K562 (cell line): Measurements from ENCODE around the gene ARL6IP1. TPM values are rescaled to one million over a fixed set of nuclear protein-coding genes. Genes with fewer than 3 reads are reported as not detected.

ENCODE experiments used
- ATAC-seq: fragments of 200-7000 bp; cut with Tn5 transposase; 3 replicates; pipeline ENCODE4 v1.9.1; 2020; ENCODE audit warnings: moderate library complexity
- BruUV-seq: library from RNA; stranded (reverse); fragments of 400-500 nt; replicated peaks from 2 replicates; lab custom pipeline; 2021; lab: Mats Ljungman, UMichigan
- CTCF ChIA-PET: fragments of 300-600 bp; formaldehyde crosslinking; extraction: SDS; loops from one replicate; lab custom pipeline; 2021; ENCODE audit warnings: low intra/inter-chr PET ratio; lab: Yijun Ruan, JAX
- POLR2A ChIA-PET: fragments of 300-600, 350-650 bp; sonication (Branson Sonifier 250); formaldehyde crosslinking; extraction: SDS; loops from one replicate; lab custom pipeline; 2021; ENCODE audit warnings: antibody characterized with exemption, inconsistent platforms; lab: Yijun Ruan, JAX
- DNase-seq, 4 experiments: peaks; one replicate each; pipeline versions ENCODE4 v3.0.0 to v3.0.0-alpha.2; 2011 to 2018; ENCODE audit warnings: low spot score in 3 of 4, mixed read lengths in 3 of 4; ENCODE audit errors: extremely low read depth in 1 of 4
- FAIRE-seq: peaks from 2 replicates; lab custom pipeline; 2011; peaks lifted over from hg19 to GRCh38; lab: Jason Lieb, UNC
- H2AFZ ChIP-seq: 2 replicates; pipeline ENCODE4 v1.6.0; 2011; ENCODE audit warnings: low read depth, low read length, control low read depth, inconsistent platforms
- H3K27ac ChIP-seq: fragments of 200-600 bp; 3 replicates; pipeline ENCODE4 v1.8.0; 2011; ENCODE audit warnings: low read depth, mild to moderate bottlenecking, control low read depth, inconsistent platforms, low read length, moderate library complexity, mixed read lengths; ENCODE audit errors: extremely low read depth
- H3K27me3 ChIP-seq, 2 experiments: fragments of 300-600 bp in 1 of 2; 2 replicates in 1 of 2; 3 replicates in 1 of 2; pipeline versions ENCODE4 v1.6.0 to v1.8.0; 2011; ENCODE audit warnings: inconsistent platforms in 2 of 2, low read length in 2 of 2, mild to moderate bottlenecking in 1 of 2, mixed read lengths in 1 of 2, moderate library complexity in 1 of 2; ENCODE audit not compliant: control insufficient read depth in 2 of 2, insufficient read depth in 2 of 2
- H3K36me3 ChIP-seq: fragments of 300-600 bp; 3 replicates; pipeline ENCODE4 v1.8.0; 2011; ENCODE audit warnings: mild to moderate bottlenecking, low read length, inconsistent platforms; ENCODE audit not compliant: control insufficient read depth, insufficient read depth
- H3K4me1 ChIP-seq, 2 experiments: fragments of 200-600 bp in 1 of 2; replicated peaks in 1 of 2; 2 replicates in 1 of 2; 3 replicates in 1 of 2; pipeline versions ENCODE4 v1.5.1 to v1.8.0; 2011; ENCODE audit warnings: inconsistent platforms in 2 of 2, low read length in 2 of 2, mild to moderate bottlenecking in 1 of 2, mixed read lengths in 1 of 2, moderate library complexity in 1 of 2; ENCODE audit not compliant: control insufficient read depth in 2 of 2, insufficient read depth in 2 of 2
- H3K4me2 ChIP-seq: 2 replicates; pipeline ENCODE4 v1.6.1; 2011; ENCODE audit warnings: low read length, control low read depth, inconsistent platforms, mixed read lengths; ENCODE audit not compliant: insufficient read depth
- H3K4me3 ChIP-seq: fragments of 200-600 bp; sonication (generic), shearing (Covaris generic); 2 replicates; pipeline ENCODE4 v1.5.1; 2016; ENCODE audit warnings: control low read depth, inconsistent platforms
- H3K79me2 ChIP-seq: fragments of 200-600 bp; 3 replicates; pipeline ENCODE4 v1.8.0; 2011; ENCODE audit warnings: low read length, inconsistent platforms; ENCODE audit not compliant: control insufficient read depth, insufficient read depth
- H3K9ac ChIP-seq, 2 experiments: 2 replicates each; pipeline versions ENCODE4 v1.6.0 to v1.6.1; 2011; ENCODE audit warnings: low read depth in 2 of 2, low read length in 2 of 2, control low read depth in 1 of 2, inconsistent platforms in 1 of 2, mild to moderate bottlenecking in 1 of 2, mixed read lengths in 1 of 2; ENCODE audit not compliant: insufficient read depth in 1 of 2
- H3K9me1 ChIP-seq: one replicate; pipeline ENCODE4 v1.6.0; 2011; ENCODE audit warnings: inconsistent platforms, mild to moderate bottlenecking, low read length, moderate library complexity; ENCODE audit not compliant: control insufficient read depth, insufficient read depth
- H3K9me3 ChIP-seq: replicated peaks from 2 replicates; pipeline ENCODE4 v1.5.1; 2011; ENCODE audit warnings: low read depth, low read length, inconsistent platforms; ENCODE audit not compliant: control insufficient read depth, insufficient read depth
- H4K20me1 ChIP-seq: replicated peaks from 2 replicates; pipeline ENCODE4 v1.6.1; 2011; ENCODE audit warnings: low read length, inconsistent platforms, mixed read lengths; ENCODE audit not compliant: control insufficient read depth, insufficient read depth
- CBX2 ChIP-seq: fragments of 200-600 bp; sonication (generic); IDR thresholded peaks from one replicate; pipeline ENCODE4 v1.6.1; 2012; ENCODE audit warnings: mild to moderate bottlenecking, low read length, inconsistent platforms; ENCODE audit not compliant: insufficient read depth, poor library complexity, severe bottlenecking
- CC2D1A ChIP-seq: fragments of 450-650 bp; IDR thresholded peaks from 2 replicates; pipeline ENCODE4 v1.6.1; 2017; ENCODE audit warnings: mild to moderate bottlenecking
- EZH2 ChIP-seq: IDR thresholded peaks from 2 replicates; pipeline ENCODE4 v1.6.1; 2012; ENCODE audit warnings: low read depth, mild to moderate bottlenecking, inconsistent platforms, low read length, borderline replicate concordance
- FOXK2 ChIP-seq, 2 experiments: fragments of 450-650 bp; IDR thresholded peaks in 1 of 2; conservative IDR thresholded peaks in 1 of 2; 2 replicates each; pipeline ENCODE4 v1.6.1; 2016; ENCODE audit warnings: low read depth in 2 of 2, mild to moderate bottlenecking in 1 of 2
- PHB ChIP-seq: fragments of 250-450 bp; sonication (Bioruptor Pico); IDR thresholded peaks from 2 replicates; pipeline ENCODE4 v1.5.0; 2021
- POLR2AphosphoS5 ChIP-seq: IDR thresholded peaks from 2 replicates; pipeline ENCODE4 v1.6.1; 2011; ENCODE audit warnings: mild to moderate bottlenecking, low read depth, low read length, moderate library complexity; ENCODE audit not compliant: control insufficient read depth, insufficient read depth
- PRMT5 ChIP-seq: sonication (generic); formaldehyde crosslinking; IDR thresholded peaks from 2 replicates; pipeline ENCODE4 v1.5.0; 2020; ENCODE audit warnings: missing genetic modification reagents
- PYGO2 ChIP-seq: fragments of 450-650 bp; IDR thresholded peaks from 2 replicates; pipeline ENCODE4 v1.6.1; 2016; ENCODE audit warnings: mild to moderate bottlenecking, missing genetic modification characterization, moderate library complexity, missing compliant biosample characterization
- RBM15 ChIP-seq: fragments of 200-400 bp; formaldehyde crosslinking; IDR thresholded peaks from 2 replicates; pipeline ENCODE4 v1.6.1; 2018; ENCODE audit warnings: mild to moderate bottlenecking, low read length, moderate library complexity; ENCODE audit not compliant: insufficient read depth
- RBM22 ChIP-seq: fragments of 200-400 bp; formaldehyde crosslinking; IDR thresholded peaks from 2 replicates; pipeline ENCODE4 v1.6.1; 2018; ENCODE audit warnings: low read length, low read depth; ENCODE audit not compliant: poor library complexity, severe bottlenecking
- SMAD2 ChIP-seq: fragments of 150-350 bp; IDR thresholded peaks from 2 replicates; pipeline ENCODE4 v1.6.1; 2014; ENCODE audit warnings: low read depth, mild to moderate bottlenecking, low read length
- SNRNP70 ChIP-seq: fragments of 200-400 bp; formaldehyde crosslinking; optimal IDR thresholded peaks from 2 replicates; pipeline ENCODE3; 2017; ENCODE audit warnings: low read depth, low read length
- SUPT5H ChIP-seq: fragments of 450-650 bp; IDR thresholded peaks from 2 replicates; pipeline ENCODE4 v1.6.1; 2016
- TCFL5 ChIP-seq: fragments of 250-450 bp; sonication (Bioruptor Pico); conservative IDR thresholded peaks from 2 replicates; pipeline ENCODE4 v1.6.1; 2021; ENCODE audit warnings: mild to moderate bottlenecking, moderate library complexity, matching md5 sums
- U2AF1 ChIP-seq: fragments of 200-400 bp; formaldehyde crosslinking; optimal IDR thresholded peaks from 2 replicates; pipeline ENCODE3; 2017; ENCODE audit warnings: mild to moderate bottlenecking, low read depth, low read length, moderate library complexity
- ZFP36 ChIP-seq: fragments of 150-350 bp; IDR thresholded peaks from 2 replicates; pipeline ENCODE4 v1.6.1; 2018; ENCODE audit warnings: low read length, low read depth; ENCODE audit not compliant: partially characterized antibody
- WGBS: fragments of 100-300 bp; shearing (Covaris generic); methylation state at CpG from one replicate; pipeline ENCODE4 v1.1.6; 2016; ENCODE audit warnings: low coverage, mixed read lengths; ENCODE audit not compliant: insufficient coverage; ENCODE audit errors: missing lambda C conversion rate; 5-methylcytosine and 5-hydroxymethylcytosine counted together
- in situ Hi-C: fragments of 300-500 bp; cut with MboI; formaldehyde crosslinking; loops from 4 replicates; pipeline ENCODE4 v1.15.0; 2018; ENCODE audit warnings: inconsistent platforms, mixed read lengths
- intact Hi-C: fragments of 100-400 bp; cut with micrococcal nuclease; formaldehyde crosslinking; loops from 2 replicates; pipeline ENCODE4 v1.14.2; 2022
- polyA plus RNA-seq, 8 experiments: library from polyadenylated mRNA; depleted of rRNA in 4 of 8; stranded (reverse) in 5 of 8; unstranded in 3 of 8; fragments of >200 nt; fragmentation: Nextera tagmentation in 2 of 8; fragmentation: Illumina TruSeq in 1 of 8; extraction: Ambion mirVana in 2 of 8; extraction: Trizol in 1 of 8; gene quantifications; 2 replicates each; pipeline versions ENCODE4 v1.2.1 to v1.2.3, GENCODE V29; 2011 to 2014; ENCODE audit warnings: inconsistent platforms in 1 of 8, missing spikeins in 1 of 8
- total RNA-seq, 7 experiments: library from RNA; depleted of rRNA in 6 of 7; stranded (reverse); fragments of >200 nt in 6 of 7; fragmentation: Illumina TruSeq in 2 of 7; extraction: Trizol in 2 of 7; gene quantifications; 2 replicates each; pipeline versions ENCODE4 v1.2.1 to v1.2.3, GENCODE V29; 2011 to 2021; ENCODE audit warnings: low replicate concordance in 1 of 7
- TF ChIP-seq, protein P1 (sequence below): fragments of 250-450 bp; sonication (Bioruptor Pico); IDR thresholded peaks from 2 replicates; pipeline ENCODE4 v1.8.0; 2021; ENCODE audit warnings: moderate library complexity, mild to moderate bottlenecking, inconsistent platforms
- TF ChIP-seq, protein P2 (sequence below): fragments of 250-450 bp; sonication (Bioruptor Pico); IDR thresholded peaks from 2 replicates; pipeline ENCODE4 v1.4.0; 2020; ENCODE audit warnings: mild to moderate bottlenecking, moderate library complexity, borderline replicate concordance
- TF ChIP-seq, protein P3 (sequence below): sonication (generic); formaldehyde crosslinking; IDR thresholded peaks from 2 replicates; pipeline ENCODE4 v1.8.0; 2022; ENCODE audit warnings: mild to moderate bottlenecking, missing genetic modification reagents

ARL6IP1 gene
- total and polyA plus RNA-seq, 9 of the 15 experiments (the other 6 are each of a cell fraction or from before 2014, with no cell fraction given): 102 to 391 (median 162) TPM

DNA sequence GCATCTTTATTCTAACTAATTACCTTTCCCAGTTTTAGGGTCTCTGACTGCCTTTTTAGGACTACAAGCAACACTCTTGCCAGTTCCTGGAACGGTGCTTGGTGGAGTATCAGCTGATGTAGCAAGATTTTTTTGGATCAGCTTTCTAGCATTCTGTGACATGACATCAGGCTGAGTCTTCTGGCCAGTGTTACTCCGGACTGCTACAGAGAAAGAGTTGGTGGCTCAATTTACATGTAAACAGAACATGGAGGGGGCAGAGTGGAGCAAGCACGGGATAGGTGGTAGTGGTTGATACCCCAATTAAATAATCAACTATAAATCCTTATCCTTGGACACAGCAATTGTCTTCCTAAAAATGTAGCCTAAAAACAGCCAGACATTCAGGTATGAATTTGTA lies 10.6 kb upstream of the ARL6IP1 start:
- Histone ChIP-seq H2AFZ (no peak overlapping the region), H4K20me1 (no peaks in the 10 kb centered on the region), H3K4me2 (no peak overlapping the region), H3K36me3 (peaks cover 84% of the 10 kb centered on the region), H3K27me3 (no peaks in the 10 kb centered on the region), H3K27ac (no peak overlapping the region), H3K9me3 (no peaks in the 10 kb centered on the region), H3K9me1 (no peaks in the 10 kb centered on the region)
- BruUV-seq: no TSS peak
- ATAC-seq (no peak), DNase-seq (no peak), FAIRE-seq (no peak)
- intact Hi-C loops: no loop called here
- WGBS: 90% methylated on average over 3 of the region's 3 CpGs
- TF ChIP-seq RBM22: no peak
- TF ChIP-seq, protein P1, sequence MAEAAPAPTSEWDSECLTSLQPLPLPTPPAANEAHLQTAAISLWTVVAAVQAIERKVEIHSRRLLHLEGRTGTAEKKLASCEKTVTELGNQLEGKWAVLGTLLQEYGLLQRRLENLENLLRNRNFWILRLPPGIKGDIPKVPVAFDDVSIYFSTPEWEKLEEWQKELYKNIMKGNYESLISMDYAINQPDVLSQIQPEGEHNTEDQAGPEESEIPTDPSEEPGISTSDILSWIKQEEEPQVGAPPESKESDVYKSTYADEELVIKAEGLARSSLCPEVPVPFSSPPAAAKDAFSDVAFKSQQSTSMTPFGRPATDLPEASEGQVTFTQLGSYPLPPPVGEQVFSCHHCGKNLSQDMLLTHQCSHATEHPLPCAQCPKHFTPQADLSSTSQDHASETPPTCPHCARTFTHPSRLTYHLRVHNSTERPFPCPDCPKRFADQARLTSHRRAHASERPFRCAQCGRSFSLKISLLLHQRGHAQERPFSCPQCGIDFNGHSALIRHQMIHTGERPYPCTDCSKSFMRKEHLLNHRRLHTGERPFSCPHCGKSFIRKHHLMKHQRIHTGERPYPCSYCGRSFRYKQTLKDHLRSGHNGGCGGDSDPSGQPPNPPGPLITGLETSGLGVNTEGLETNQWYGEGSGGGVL: no peak
- TF ChIP-seq SNRNP70: no peak
- TF ChIP-seq PRMT5 (CRISPR knock-in tag): no peak
- TF ChIP-seq ZFP36: no peak
- TF ChIP-seq, protein P2, sequence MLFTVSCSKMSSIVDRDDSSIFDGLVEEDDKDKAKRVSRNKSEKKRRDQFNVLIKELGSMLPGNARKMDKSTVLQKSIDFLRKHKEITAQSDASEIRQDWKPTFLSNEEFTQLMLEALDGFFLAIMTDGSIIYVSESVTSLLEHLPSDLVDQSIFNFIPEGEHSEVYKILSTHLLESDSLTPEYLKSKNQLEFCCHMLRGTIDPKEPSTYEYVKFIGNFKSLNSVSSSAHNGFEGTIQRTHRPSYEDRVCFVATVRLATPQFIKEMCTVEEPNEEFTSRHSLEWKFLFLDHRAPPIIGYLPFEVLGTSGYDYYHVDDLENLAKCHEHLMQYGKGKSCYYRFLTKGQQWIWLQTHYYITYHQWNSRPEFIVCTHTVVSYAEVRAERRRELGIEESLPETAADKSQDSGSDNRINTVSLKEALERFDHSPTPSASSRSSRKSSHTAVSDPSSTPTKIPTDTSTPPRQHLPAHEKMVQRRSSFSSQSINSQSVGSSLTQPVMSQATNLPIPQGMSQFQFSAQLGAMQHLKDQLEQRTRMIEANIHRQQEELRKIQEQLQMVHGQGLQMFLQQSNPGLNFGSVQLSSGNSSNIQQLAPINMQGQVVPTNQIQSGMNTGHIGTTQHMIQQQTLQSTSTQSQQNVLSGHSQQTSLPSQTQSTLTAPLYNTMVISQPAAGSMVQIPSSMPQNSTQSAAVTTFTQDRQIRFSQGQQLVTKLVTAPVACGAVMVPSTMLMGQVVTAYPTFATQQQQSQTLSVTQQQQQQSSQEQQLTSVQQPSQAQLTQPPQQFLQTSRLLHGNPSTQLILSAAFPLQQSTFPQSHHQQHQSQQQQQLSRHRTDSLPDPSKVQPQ (CRISPR knock-in tag): no peak
- no peak for TF ChIP-seq POLR2AphosphoS5
- no peak for TF ChIP-seq SUPT5H
- TF ChIP-seq U2AF1: no peak
- TF ChIP-seq CBX2: no peak
- TF ChIP-seq FOXK2 (conservative IDR thresholded peaks at IDR 0.05 in 1 of 2, IDR thresholded peaks at IDR 0.05 in 1 of 2; ENCODE audit: low read depth in 2 of 2): no peak
- no peak for TF ChIP-seq RBM15
- TF ChIP-seq PHB (CRISPR knock-in tag): no peak
- TF ChIP-seq EZH2: no peak
- TF ChIP-seq CC2D1A: no peak
- TF ChIP-seq, protein P3, sequence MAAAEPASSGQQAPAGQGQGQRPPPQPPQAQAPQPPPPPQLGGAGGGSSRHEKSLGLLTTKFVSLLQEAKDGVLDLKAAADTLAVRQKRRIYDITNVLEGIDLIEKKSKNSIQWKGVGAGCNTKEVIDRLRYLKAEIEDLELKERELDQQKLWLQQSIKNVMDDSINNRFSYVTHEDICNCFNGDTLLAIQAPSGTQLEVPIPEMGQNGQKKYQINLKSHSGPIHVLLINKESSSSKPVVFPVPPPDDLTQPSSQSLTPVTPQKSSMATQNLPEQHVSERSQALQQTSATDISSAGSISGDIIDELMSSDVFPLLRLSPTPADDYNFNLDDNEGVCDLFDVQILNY (CRISPR knock-in tag): no peak
- no peak for TF ChIP-seq TCFL5 (CRISPR knock-in tag)
- no peak for TF ChIP-seq SMAD2
- TF ChIP-seq PYGO2 (tag): no peak
- TF ChIP-seq, all 486 proteins: peak for 0
- Histone ChIP-seq H3K79me2 (no peaks in the 10 kb centered on the region), H3K4me3 (no peak overlapping the region), H3K4me1 (no peaks in the 10 kb centered on the region), H3K9ac (no peak overlapping the region)
- POLR2A ChIA-PET: no interaction called here
- in situ Hi-C loops: no loop called here
- CTCF ChIA-PET: no interaction called here
